ENCODE results near the gene ANAPC15.
A peak's percentile ranks its signal among the peaks of the same experiment; 100 is the strongest.

The ANAPC15 gene

GRCh38 chr11:72070491-72070890 lies 42.0 kb downstream of the ANAPC15 start:
- TF ChIP-seq FOXP2 (optimal IDR thresholded peaks at IDR 0.05; ENCODE audit: borderline replicate concordance, extremely low read depth, extremely low read length, insufficient read depth) (no peak), TAF1 (IDR thresholded peaks at IDR 0.05; ENCODE audit: borderline replicate concordance, insufficient read depth, low read length) (no peak)

- 0 out of 2 replicates have a peak, but pooled peaks have one; percentile 11 for TF ChIP-seq POLR2AphosphoS5 (IDR thresholded peaks at IDR 0.05; ENCODE audit: low read depth, low read length)
- peak; percentile 27 for TF ChIP-seq FOXP2 (optimal IDR thresholded peaks at IDR 0.05; ENCODE audit: borderline replicate concordance, extremely low read depth, extremely low read length, insufficient read depth)
- TF ChIP-seq TAF1 (IDR thresholded peaks at IDR 0.05; ENCODE audit: borderline replicate concordance, insufficient read depth, low read length) = no peak
These were observed 42.7 kb downstream of the ANAPC15 start for GRCh38 chr11:72069787-72070251.

- TF ChIP-seq REST (IDR thresholded peaks at IDR 0.05; ENCODE audit: insufficient read depth in 1 of 2, low read depth in 2 of 2, low read length in 2 of 2) = no peak
- no peak for TF ChIP-seq POLR2AphosphoS5 (IDR thresholded peaks at IDR 0.05; ENCODE audit: low read depth, low read length)
- no peak for TF ChIP-seq FOXP2 (optimal IDR thresholded peaks at IDR 0.05; ENCODE audit: borderline replicate concordance, extremely low read depth, extremely low read length, insufficient read depth)
- no peak for TF ChIP-seq TAF1 (IDR thresholded peaks at IDR 0.05; ENCODE audit: borderline replicate concordance, insufficient read depth, low read length)
- TF ChIP-seq SIN3A (IDR thresholded peaks at IDR 0.05; ENCODE audit: borderline replicate concordance, insufficient read depth, low read length) = no peak
These were observed 43.3 kb downstream of the ANAPC15 start for GRCh38 chr11:72069200-72069599.

GRCh38 chr11:72067676-72068075 lies 44.8 kb downstream of the ANAPC15 start:
- TF ChIP-seq REST (IDR thresholded peaks at IDR 0.05; ENCODE audit: insufficient read depth in 1 of 2, low read depth in 2 of 2, low read length in 2 of 2) (no peak), TAF1 (IDR thresholded peaks at IDR 0.05; ENCODE audit: borderline replicate concordance, insufficient read depth, low read length) (no peak), SIN3A (IDR thresholded peaks at IDR 0.05; ENCODE audit: borderline replicate concordance, insufficient read depth, low read length) (no peak), FOXP2 (optimal IDR thresholded peaks at IDR 0.05; ENCODE audit: borderline replicate concordance, extremely low read depth, extremely low read length, insufficient read depth) (no peak), POLR2AphosphoS5 (IDR thresholded peaks at IDR 0.05; ENCODE audit: low read depth, low read length) (no peak)

GRCh38 chr11:72067266-72067665 lies 45.2 kb downstream of the ANAPC15 start:
- TF ChIP-seq REST (IDR thresholded peaks at IDR 0.05; ENCODE audit: insufficient read depth in 1 of 2, low read depth in 2 of 2, low read length in 2 of 2) = no peak
- no peak for TF ChIP-seq FOXP2 (optimal IDR thresholded peaks at IDR 0.05; ENCODE audit: borderline replicate concordance, extremely low read depth, extremely low read length, insufficient read depth)
- TF ChIP-seq SIN3A (IDR thresholded peaks at IDR 0.05; ENCODE audit: borderline replicate concordance, insufficient read depth, low read length) = no peak
- TF ChIP-seq POLR2AphosphoS5 (IDR thresholded peaks at IDR 0.05; ENCODE audit: low read depth, low read length) = no peak
- no peak for TF ChIP-seq TAF1 (IDR thresholded peaks at IDR 0.05; ENCODE audit: borderline replicate concordance, insufficient read depth, low read length)

GRCh38 chr11:72066855-72067254 lies 45.6 kb downstream of the ANAPC15 start:
- TF ChIP-seq REST (IDR thresholded peaks at IDR 0.05; ENCODE audit: insufficient read depth in 1 of 2, low read depth in 2 of 2, low read length in 2 of 2) (no peak), FOXP2 (optimal IDR thresholded peaks at IDR 0.05; ENCODE audit: borderline replicate concordance, extremely low read depth, extremely low read length, insufficient read depth) (no peak), TAF1 (IDR thresholded peaks at IDR 0.05; ENCODE audit: borderline replicate concordance, insufficient read depth, low read length) (no peak), POLR2AphosphoS5 (IDR thresholded peaks at IDR 0.05; ENCODE audit: low read depth, low read length) (no peak), SIN3A (IDR thresholded peaks at IDR 0.05; ENCODE audit: borderline replicate concordance, insufficient read depth, low read length) (no peak)
